Naive thymus-derived CD4-positive, alpha-beta T cell (primary cell): ENCODE measurements around the gene TRDN. TPM values are rescaled to one million over a fixed set of nuclear protein-coding genes. Genes with fewer than 3 reads are reported as not detected.

Source experiments
- ATAC-seq: fragments of 150-1000 bp; cut with Tn5 transposase; 2 replicates; pipeline ENCODE4 v1.10.0; 2021; ENCODE audit warnings: mild to moderate bottlenecking, moderate library complexity
- CTCF ChIA-PET: fragments of 350-600 bp; sonication (Branson Sonifier 250); formaldehyde crosslinking; loops from one replicate; lab custom pipeline; 2021; ENCODE audit warnings: antibody characterized with exemption; lab: Charles Lee
- POLR2A ChIA-PET: fragments of 350-600 bp; sonication (Branson Sonifier 250); formaldehyde crosslinking; loops from one replicate; lab custom pipeline; 2021; ENCODE audit warnings: antibody characterized with exemption, inconsistent platforms; lab: Charles Lee
- DNase-seq, 9 donors: peaks; one replicate each; pipeline versions ENCODE4 v3.0.0 to v3.0.0-alpha.2; 2020 to 2022; ENCODE audit warnings: mixed read lengths in 1 of 9
- H3K27ac ChIP-seq: one replicate; pipeline ENCODE4 v1.7.0; 2013; ENCODE audit warnings: mild to moderate bottlenecking, low read depth, low read length, moderate library complexity
- H3K27me3 ChIP-seq, 2 donors: one replicate each; pipeline ENCODE4 v1.7.0; 2013; ENCODE audit warnings: low read length in 2 of 2, mild to moderate bottlenecking in 2 of 2, moderate library complexity in 2 of 2; ENCODE audit not compliant: control insufficient read depth in 2 of 2, insufficient read depth in 2 of 2
- H3K36me3 ChIP-seq, 3 experiments: 1 replicate in 2 of 3; 2 replicates in 1 of 3; pipeline ENCODE4 v1.7.0; 2013; ENCODE audit warnings: low read length in 3 of 3, mild to moderate bottlenecking in 3 of 3, moderate library complexity in 1 of 3; ENCODE audit not compliant: insufficient read depth in 3 of 3, control insufficient read depth in 2 of 3
- H3K4me1 ChIP-seq, 2 donors: one replicate each; pipeline ENCODE4 v1.7.0; 2013; ENCODE audit warnings: low read length in 2 of 2, mild to moderate bottlenecking in 2 of 2, moderate library complexity in 1 of 2; ENCODE audit not compliant: control insufficient read depth in 2 of 2, insufficient read depth in 2 of 2
- H3K4me3 ChIP-seq: 2 replicates; pipeline ENCODE4 v1.7.0; 2013; ENCODE audit warnings: mild to moderate bottlenecking, low read length
- H3K9me3 ChIP-seq, 3 experiments: 1 replicate in 2 of 3; 2 replicates in 1 of 3; pipeline ENCODE4 v1.7.0; 2013; ENCODE audit warnings: low read length in 3 of 3; ENCODE audit not compliant: control insufficient read depth in 2 of 3
- H3K27ac Mint-ChIP-seq, 9 donors: one replicate each; pipeline ENCODE4 v1.8.0; 2020 to 2022; ENCODE audit warnings: mixed read lengths in 9 of 9, mild to moderate bottlenecking in 8 of 9, moderate library complexity in 5 of 9, inconsistent platforms in 2 of 9
- H3K27me3 Mint-ChIP-seq, 5 donors: one replicate each; pipeline ENCODE4 v1.8.0; 2021 to 2022; ENCODE audit warnings: mixed read lengths in 5 of 5, mild to moderate bottlenecking in 1 of 5
- H3K36me3 Mint-ChIP-seq, 5 donors: one replicate each; pipeline ENCODE4 v1.8.0; 2020 to 2022; ENCODE audit warnings: mixed read lengths in 5 of 5, mild to moderate bottlenecking in 3 of 5, inconsistent platforms in 1 of 5
- H3K4me1 Mint-ChIP-seq, 7 donors: one replicate each; pipeline ENCODE4 v1.8.0; 2020 to 2022; ENCODE audit warnings: mixed read lengths in 7 of 7, mild to moderate bottlenecking in 3 of 7, inconsistent platforms in 1 of 7
- H3K4me3 Mint-ChIP-seq, 10 donors: one replicate each; pipeline ENCODE4 v1.8.0; 2020 to 2022; ENCODE audit warnings: mild to moderate bottlenecking in 10 of 10, mixed read lengths in 10 of 10, moderate library complexity in 6 of 10, inconsistent platforms in 2 of 10
- H3K9me3 Mint-ChIP-seq, 11 donors: one replicate each; pipeline ENCODE4 v1.8.0; 2020 to 2022; ENCODE audit warnings: mixed read lengths in 11 of 11, mild to moderate bottlenecking in 4 of 11, inconsistent platforms in 1 of 11, moderate library complexity in 1 of 11
- intact Hi-C, 2 donors: fragments of 100-400 bp; cut with micrococcal nuclease; formaldehyde crosslinking; loops; one replicate each; pipeline ENCODE4 v1.15.1; 2023
- polyA plus RNA-seq, 2 donors: library from polyadenylated mRNA; unstranded; fragments of 300-500 nt; fragmentation: Illumina TruSeq; gene quantifications; one replicate each; pipeline ENCODE4 v1.2.3, GENCODE V29; 2021
- total RNA-seq, 6 experiments: library from RNA in 5 of 6; stranded (reverse) in 5 of 6; gene quantifications; 1 replicate in 5 of 6; 2 replicates in 1 of 6; pipeline ENCODE4 v1.2.3 and lab custom pipeline; 2021 to 2026

The TRDN gene
- total and polyA plus RNA-seq, 7 experiments from 2014 or later = not detected

DNA sequence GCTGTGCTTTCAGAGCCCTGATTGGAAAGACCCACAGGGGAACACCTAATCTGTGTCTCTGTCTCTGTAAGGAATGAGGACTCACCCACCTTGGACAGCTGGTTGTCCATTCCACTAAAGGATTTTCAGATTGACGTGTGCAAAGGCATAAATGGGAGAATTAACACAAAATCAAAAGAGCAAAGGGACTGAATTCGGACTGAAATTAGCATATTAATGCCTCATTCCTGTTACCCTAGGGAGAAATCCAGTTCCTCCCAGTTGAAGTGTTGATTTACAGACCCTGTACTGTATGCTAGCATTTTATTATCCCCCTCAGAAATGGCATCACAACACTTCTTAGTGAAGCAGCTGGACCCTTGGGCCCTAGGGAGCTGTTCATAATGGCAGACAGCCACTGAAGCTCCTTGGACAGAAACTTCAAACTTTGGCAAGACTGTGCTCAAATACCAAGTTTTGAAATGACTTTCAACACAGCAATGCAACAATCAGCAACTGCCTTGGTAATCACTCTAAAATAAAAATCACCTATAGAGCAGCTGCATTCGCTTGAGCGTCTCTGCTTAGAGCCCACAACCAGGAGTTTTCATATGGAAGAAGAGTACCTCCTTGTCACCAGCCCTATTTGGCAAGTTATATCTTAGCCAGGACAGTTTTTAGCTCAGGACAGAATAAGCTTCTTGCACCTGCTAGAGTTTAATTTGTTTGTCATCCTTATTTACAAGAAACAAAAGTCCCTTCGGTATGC is 118.1 kb downstream of the TRDN start:
- H3K4me1 Mint-ChIP-seq = no peaks in the 10 kb centered on the region
- Histone ChIP-seq H3K27me3 (no peaks in the 10 kb centered on the region), H3K4me3 (no peak overlapping the region), H3K27ac (no peak overlapping the region), H3K4me1 (no peaks in the 10 kb centered on the region), H3K36me3 (no peaks in the 10 kb centered on the region), H3K9me3 (no peaks in the 10 kb centered on the region)
- intact Hi-C loops = no loop called here
- H3K4me3 Mint-ChIP-seq = no peak overlapping the region
- no peak overlapping the region for H3K27ac Mint-ChIP-seq
- DNase-seq (no peak), ATAC-seq (no peak)
- H3K36me3 Mint-ChIP-seq = no peaks in the 10 kb centered on the region
- H3K9me3 Mint-ChIP-seq = peaks cover 0 to 10% (median 2%) of the 10 kb centered on the region in 11 donors
- ChIA-PET POLR2A (no interaction called here), CTCF (interaction anchor here (1.1 kb wide), 1 partner anchor 78 kb away, joined by 3 read pairs; no protein-coding TSS in a partner anchor)
- H3K27me3 Mint-ChIP-seq = no peaks in the 10 kb centered on the region

DNA sequence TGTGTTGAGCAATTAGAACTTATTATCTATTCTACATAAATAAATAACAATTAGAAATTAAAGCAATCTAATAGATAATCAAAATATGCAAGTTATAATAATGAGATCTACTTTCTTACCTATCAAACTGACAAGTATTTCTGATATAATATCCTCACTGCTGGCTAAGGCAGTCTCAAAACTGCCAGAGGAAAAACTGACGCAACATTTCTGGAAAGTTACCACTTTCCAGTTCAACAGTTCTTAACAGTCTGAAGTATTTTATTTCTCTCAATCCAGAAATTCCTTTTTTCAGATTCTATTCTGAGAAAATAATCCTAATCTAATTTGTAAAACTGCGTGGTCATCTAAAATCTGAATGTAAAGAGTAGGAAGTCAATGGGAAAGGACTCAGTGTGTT is 121.0 kb downstream of the TRDN start:
- H3K36me3 ChIP-seq = no peaks in the 10 kb centered on the region
- H3K27ac ChIP-seq = no peak overlapping the region
- no peak overlapping the region for H3K4me3 ChIP-seq
- peaks cover 0 to 7% (median 0%) of the 10 kb centered on the region in 11 donors for H3K9me3 Mint-ChIP-seq
- DNase-seq (no peak), ATAC-seq (no peak)
- no peaks in the 10 kb centered on the region for H3K27me3 Mint-ChIP-seq
- no peaks in the 10 kb centered on the region for H3K4me1 ChIP-seq
- H3K27ac Mint-ChIP-seq = no peak overlapping the region
- no peaks in the 10 kb centered on the region for H3K9me3 ChIP-seq
- ChIA-PET POLR2A (no interaction called here), CTCF (no interaction called here)
- intact Hi-C loops = no loop called here
- no peaks in the 10 kb centered on the region for H3K36me3 Mint-ChIP-seq
- H3K4me1 Mint-ChIP-seq = no peaks in the 10 kb centered on the region
- H3K4me3 Mint-ChIP-seq = no peak overlapping the region
- no peaks in the 10 kb centered on the region for H3K27me3 ChIP-seq

DNA sequence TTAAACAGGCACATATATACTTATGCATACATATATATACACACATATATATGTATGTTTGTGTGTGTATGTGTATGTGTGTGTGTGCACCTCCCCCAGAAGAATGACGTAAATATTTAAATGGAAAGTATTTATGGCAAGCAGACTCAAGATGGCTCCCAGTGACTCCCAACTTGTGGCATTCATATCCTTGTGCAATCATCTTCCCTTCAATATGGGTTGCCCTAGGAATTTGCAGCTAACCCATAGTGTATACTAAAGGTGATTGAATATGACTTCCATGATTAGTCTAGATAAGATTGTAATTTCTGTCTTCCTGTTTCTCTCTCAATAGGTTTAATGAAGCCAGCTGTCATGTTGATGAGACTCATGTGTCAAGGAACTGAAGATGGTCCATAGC is 127.6 kb downstream of the TRDN start:
- Histone ChIP-seq H3K9me3 (no peaks in the 10 kb centered on the region), H3K4me1 (no peaks in the 10 kb centered on the region), H3K4me3 (no peak overlapping the region), H3K27ac (no peak overlapping the region), H3K36me3 (no peaks in the 10 kb centered on the region), H3K27me3 (no peaks in the 10 kb centered on the region)
- Mint-ChIP-seq H3K4me3 (no peak overlapping the region), H3K27me3 (no peaks in the 10 kb centered on the region), H3K27ac (no peak overlapping the region), H3K9me3 (peaks cover 0 to 8% (median 0%) of the 10 kb centered on the region in 11 donors), H3K4me1 (no peaks in the 10 kb centered on the region), H3K36me3 (peaks cover 0 to 3% (median 0%) of the 10 kb centered on the region in 5 donors)
- ChIA-PET POLR2A (no interaction called here), CTCF (no interaction called here)
- DNase-seq (no peak), ATAC-seq (no peak)
- intact Hi-C loops = no loop called here

DNA sequence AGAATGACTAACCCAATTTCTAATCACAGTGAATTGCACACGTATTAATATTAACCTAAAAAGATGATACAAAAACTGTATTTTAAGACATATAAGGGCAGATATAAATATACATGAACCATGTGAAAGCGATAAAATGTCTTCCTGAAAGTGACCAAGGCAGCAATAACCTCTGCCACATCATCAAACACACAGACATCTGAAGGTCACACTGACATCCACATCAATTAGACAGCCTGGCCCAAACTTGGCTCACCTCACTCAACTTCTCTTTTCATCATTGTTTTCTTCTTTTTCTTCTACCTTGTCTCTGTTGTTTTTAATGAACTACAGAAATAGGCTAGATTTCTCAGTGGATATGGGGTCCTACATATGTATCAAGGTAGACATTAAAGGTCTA is 128.5 kb downstream of the TRDN start:
- H3K36me3 Mint-ChIP-seq = peaks cover 0 to 3% (median 0%) of the 10 kb centered on the region in 5 donors
- Histone ChIP-seq H3K27ac (no peak overlapping the region), H3K4me1 (no peaks in the 10 kb centered on the region), H3K36me3 (no peaks in the 10 kb centered on the region), H3K27me3 (no peaks in the 10 kb centered on the region), H3K9me3 (no peaks in the 10 kb centered on the region), H3K4me3 (no peak overlapping the region)
- H3K4me1 Mint-ChIP-seq = no peaks in the 10 kb centered on the region
- DNase-seq (no peak), ATAC-seq (no peak)
- peaks cover 0 to 8% (median 0%) of the 10 kb centered on the region in 11 donors for H3K9me3 Mint-ChIP-seq
- H3K27me3 Mint-ChIP-seq = no peaks in the 10 kb centered on the region
- no peak overlapping the region for H3K4me3 Mint-ChIP-seq
- no peak overlapping the region for H3K27ac Mint-ChIP-seq
- intact Hi-C loops = no loop called here
- ChIA-PET POLR2A (no interaction called here), CTCF (no interaction called here)

DNA sequence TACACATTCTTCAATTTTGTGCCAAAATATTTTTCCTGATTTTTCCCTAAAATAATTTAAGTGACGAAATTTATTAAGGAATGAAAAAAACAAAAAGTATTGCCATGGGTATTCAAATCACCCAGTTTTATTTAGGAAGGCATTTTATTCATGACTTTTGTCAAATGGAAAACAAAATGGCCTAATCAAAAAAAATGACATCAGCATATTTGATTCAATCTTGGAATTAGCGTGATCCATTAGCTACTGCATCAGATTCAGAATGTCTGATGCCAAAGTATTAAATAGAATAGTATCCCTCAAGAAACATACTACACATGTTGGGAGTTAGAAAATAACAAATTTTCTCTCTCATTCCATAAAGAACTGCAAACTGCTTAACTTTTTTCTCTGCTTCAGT is 129.2 kb downstream of the TRDN start:
- no peak overlapping the region for H3K4me3 Mint-ChIP-seq
- H3K27ac Mint-ChIP-seq = no peak overlapping the region
- CTCF ChIA-PET = no interaction called here
- Histone ChIP-seq H3K27ac (no peak overlapping the region), H3K9me3 (no peaks in the 10 kb centered on the region), H3K27me3 (no peaks in the 10 kb centered on the region), H3K36me3 (no peaks in the 10 kb centered on the region), H3K4me3 (no peak overlapping the region), H3K4me1 (no peaks in the 10 kb centered on the region)
- POLR2A ChIA-PET = no interaction called here
- intact Hi-C loops = no loop called here
- no peak for ATAC-seq
- H3K27me3 Mint-ChIP-seq = no peaks in the 10 kb centered on the region
- DNase-seq = no peak
- H3K36me3 Mint-ChIP-seq = peaks cover 0 to 3% (median 0%) of the 10 kb centered on the region in 5 donors
- no peaks in the 10 kb centered on the region for H3K4me1 Mint-ChIP-seq
- H3K9me3 Mint-ChIP-seq = peaks cover 0 to 8% (median 0%) of the 10 kb centered on the region in 11 donors

DNA sequence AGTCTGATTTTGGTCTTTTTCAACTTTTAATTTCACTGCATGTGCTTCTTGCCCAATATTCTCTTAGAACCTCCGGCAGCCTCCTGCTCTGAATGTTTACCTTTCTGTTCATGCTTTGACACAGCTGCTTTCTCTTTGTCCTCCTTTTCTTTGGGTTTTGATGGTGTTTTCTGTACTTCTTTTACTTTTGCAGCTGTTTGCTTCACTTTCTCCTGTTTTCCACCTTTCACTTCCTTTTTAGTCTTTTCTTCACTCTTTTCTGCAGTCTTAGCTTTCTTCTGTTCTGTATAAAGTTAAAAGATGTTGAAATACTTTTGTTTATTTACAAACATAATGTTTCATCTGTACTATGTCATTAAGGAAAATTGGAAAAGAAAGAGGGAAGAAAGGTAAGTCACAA is 133.1 kb downstream of the TRDN start:
- peaks cover 0 to 3% (median 0%) of the 10 kb centered on the region in 5 donors for H3K36me3 Mint-ChIP-seq
- Histone ChIP-seq H3K36me3 (no peaks in the 10 kb centered on the region), H3K9me3 (no peaks in the 10 kb centered on the region), H3K4me1 (no peaks in the 10 kb centered on the region), H3K4me3 (no peak overlapping the region), H3K27me3 (no peaks in the 10 kb centered on the region), H3K27ac (no peak overlapping the region)
- ChIA-PET CTCF (no interaction called here), POLR2A (no interaction called here)
- no peak for ATAC-seq
- DNase-seq = no peak
- intact Hi-C loops = no loop called here
- H3K27me3 Mint-ChIP-seq = no peaks in the 10 kb centered on the region
- no peaks in the 10 kb centered on the region for H3K4me1 Mint-ChIP-seq
- no peak overlapping the region for H3K27ac Mint-ChIP-seq
- peaks cover 0 to 8% (median 0%) of the 10 kb centered on the region in 11 donors for H3K9me3 Mint-ChIP-seq
- H3K4me3 Mint-ChIP-seq = no peak overlapping the region

DNA sequence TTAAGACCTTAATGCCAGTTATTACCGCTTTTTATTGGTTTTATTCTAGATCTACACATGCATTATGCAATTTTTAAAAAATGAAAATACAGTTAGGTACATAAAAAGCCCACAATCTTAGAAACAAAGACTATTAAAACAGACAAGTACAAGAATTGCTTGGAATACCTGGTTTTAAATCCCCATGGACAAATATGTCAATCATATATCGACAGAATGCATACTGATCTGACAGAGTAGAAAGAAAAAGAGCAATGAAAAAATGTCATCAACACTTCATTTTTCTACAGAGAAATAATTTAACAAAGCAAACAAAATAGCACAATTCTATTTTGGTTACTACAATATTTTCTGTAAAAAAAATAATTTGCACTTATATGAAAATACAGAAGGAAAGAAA is 139.7 kb downstream of the TRDN start:
- H3K27me3 ChIP-seq = no peaks in the 10 kb centered on the region
- Mint-ChIP-seq H3K4me1 (no peaks in the 10 kb centered on the region), H3K4me3 (no peak overlapping the region), H3K36me3 (no peaks in the 10 kb centered on the region), H3K27ac (no peak overlapping the region), H3K9me3 (no peaks in the 10 kb centered on the region), H3K27me3 (no peaks in the 10 kb centered on the region)
- ATAC-seq (no peak), DNase-seq (no peak)
- no peak overlapping the region for H3K4me3 ChIP-seq
- intact Hi-C loops = no loop called here
- H3K36me3 ChIP-seq = no peaks in the 10 kb centered on the region
- ChIA-PET CTCF (no interaction called here), POLR2A (no interaction called here)
- H3K9me3 ChIP-seq = no peaks in the 10 kb centered on the region
- H3K4me1 ChIP-seq = no peaks in the 10 kb centered on the region
- H3K27ac ChIP-seq = no peak overlapping the region
